Activated T-cell treated with anti-CD3 and anti-CD28 coated beads, Interleukin-2, amount 50 U/mL, for 4 hours (primary cell): Measurements from ENCODE around the gene DIP2A. TPM values are rescaled to one million over a fixed set of nuclear protein-coding genes. Genes with fewer than 3 reads are reported as not detected.
A peak's percentile ranks its signal among the peaks of the same experiment; 100 is the strongest.

ENCODE experiments used
- ATAC-seq, 2 donors: fragments of 200-7000 bp; cut with Tn5 transposase; one replicate each; pipeline ENCODE4 v1.10.0; 2021
- DNase-seq: peaks from one replicate; pipeline ENCODE4 v3.0.0-alpha.2; 2020
- H3K27me3 Mint-ChIP-seq: one replicate; pipeline ENCODE4 v1.8.0; 2021; ENCODE audit warnings: low read depth, mixed read lengths
- H3K36me3 Mint-ChIP-seq: one replicate; pipeline ENCODE4 v1.8.0; 2022; ENCODE audit warnings: mixed read lengths; ENCODE audit not compliant: insufficient read depth
- H3K4me1 Mint-ChIP-seq: one replicate; pipeline ENCODE4 v1.8.0; 2021; ENCODE audit warnings: low read depth, mixed read lengths
- H3K4me3 Mint-ChIP-seq: one replicate; pipeline ENCODE4 v1.8.0; 2021; ENCODE audit warnings: mild to moderate bottlenecking, moderate library complexity, mixed read lengths
- H3K9me3 Mint-ChIP-seq: one replicate; pipeline ENCODE4 v1.8.0; 2021; ENCODE audit warnings: mixed read lengths
- total RNA-seq, 3 donors: library from RNA; stranded (reverse); gene quantifications; one replicate each; pipeline ENCODE4 v1.2.1, GENCODE V29; 2021

The DIP2A gene
- total RNA-seq, 3 donors from 2014 or later, result 17.8 to 19.5 (median 18.9) TPM

DNA sequence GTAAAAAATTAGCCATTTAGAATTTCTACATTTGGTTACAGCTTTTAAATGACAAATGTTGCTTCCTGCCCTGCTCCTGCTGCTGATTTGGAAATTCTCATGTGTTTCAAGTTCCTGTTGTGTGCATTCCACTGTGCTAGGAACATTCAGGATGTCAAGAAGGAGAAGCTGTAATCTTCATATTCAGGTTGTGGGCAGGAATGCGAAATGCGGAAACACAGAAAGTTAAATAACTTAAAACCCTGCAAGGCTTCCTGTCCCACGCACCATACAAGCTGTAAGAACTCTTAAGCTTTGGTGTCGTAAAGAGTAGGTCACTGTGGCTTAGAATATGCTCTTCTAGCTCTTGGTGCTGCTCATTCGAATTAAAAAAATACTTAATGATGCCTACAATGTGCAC is 93.6 kb downstream of the DIP2A start:
- peaks cover 63% of the 10 kb centered on the region for H3K4me1 Mint-ChIP-seq
- DNase-seq, result no peak
- ATAC-seq, result no peak
- peaks cover 30% of the 10 kb centered on the region for H3K36me3 Mint-ChIP-seq
- peaks cover 9% of the 10 kb centered on the region for H3K9me3 Mint-ChIP-seq
- H3K4me3 Mint-ChIP-seq, result peak overlapping the region; percentile 49
- H3K27me3 Mint-ChIP-seq, result no peaks in the 10 kb centered on the region

DNA sequence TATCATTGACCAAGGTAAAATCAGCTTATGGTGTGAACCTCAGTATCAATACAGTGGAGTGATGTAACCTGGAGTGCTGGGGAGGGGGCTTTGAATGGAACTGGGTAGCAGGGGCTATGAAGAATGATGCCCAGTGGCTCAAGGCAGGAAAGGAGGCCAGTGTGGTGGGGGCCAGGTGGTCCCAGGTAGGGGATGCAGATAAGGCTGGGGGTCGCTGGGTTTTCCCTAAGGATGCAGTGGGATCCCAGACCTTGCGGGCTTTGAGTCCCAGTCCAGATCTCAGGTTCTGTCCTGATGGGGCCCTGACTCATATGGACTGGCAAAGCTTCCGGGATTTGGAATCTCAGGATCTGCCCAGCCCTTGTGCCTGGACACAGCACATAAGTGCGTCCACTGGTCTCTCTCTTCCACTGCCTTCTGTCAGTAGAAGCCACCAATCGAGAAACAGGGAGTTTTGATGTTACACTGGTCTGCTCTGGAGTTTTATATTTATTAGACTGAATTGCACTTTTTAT is 94.2 kb downstream of the DIP2A start:
- ATAC-seq, result no peak
- Mint-ChIP-seq H3K4me1 (peaks cover 63% of the 10 kb centered on the region), H3K27me3 (no peaks in the 10 kb centered on the region), H3K4me3 (no peak overlapping the region), H3K9me3 (peaks cover 9% of the 10 kb centered on the region), H3K36me3 (peaks cover 26% of the 10 kb centered on the region)
- DNase-seq, result no peak

DNA sequence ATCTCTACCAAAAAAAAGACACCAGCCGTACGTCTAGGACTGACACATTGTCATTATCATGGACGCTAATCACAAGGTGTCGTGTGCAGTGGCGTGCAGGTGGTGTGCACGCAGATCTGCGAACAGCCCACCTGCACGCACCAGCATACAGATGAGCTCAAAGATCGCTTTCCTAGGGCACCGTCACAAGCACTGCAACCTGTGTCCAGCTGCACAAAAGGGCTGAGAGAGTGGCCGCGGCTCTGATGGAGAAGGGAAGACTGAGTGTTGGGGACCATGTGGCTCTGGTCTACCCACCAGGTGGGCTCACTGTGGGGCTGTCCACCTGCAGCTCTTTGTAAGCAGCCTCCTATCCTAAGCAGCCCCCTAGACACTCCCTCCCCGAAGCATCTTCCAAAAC is 95.3 kb downstream of the DIP2A start:
- Mint-ChIP-seq H3K4me3 (no peak overlapping the region), H3K4me1 (peaks cover 62% of the 10 kb centered on the region), H3K9me3 (no peaks in the 10 kb centered on the region), H3K36me3 (peaks cover 18% of the 10 kb centered on the region), H3K27me3 (no peaks in the 10 kb centered on the region)
- DNase-seq, result no peak
- ATAC-seq, result no peak

DNA sequence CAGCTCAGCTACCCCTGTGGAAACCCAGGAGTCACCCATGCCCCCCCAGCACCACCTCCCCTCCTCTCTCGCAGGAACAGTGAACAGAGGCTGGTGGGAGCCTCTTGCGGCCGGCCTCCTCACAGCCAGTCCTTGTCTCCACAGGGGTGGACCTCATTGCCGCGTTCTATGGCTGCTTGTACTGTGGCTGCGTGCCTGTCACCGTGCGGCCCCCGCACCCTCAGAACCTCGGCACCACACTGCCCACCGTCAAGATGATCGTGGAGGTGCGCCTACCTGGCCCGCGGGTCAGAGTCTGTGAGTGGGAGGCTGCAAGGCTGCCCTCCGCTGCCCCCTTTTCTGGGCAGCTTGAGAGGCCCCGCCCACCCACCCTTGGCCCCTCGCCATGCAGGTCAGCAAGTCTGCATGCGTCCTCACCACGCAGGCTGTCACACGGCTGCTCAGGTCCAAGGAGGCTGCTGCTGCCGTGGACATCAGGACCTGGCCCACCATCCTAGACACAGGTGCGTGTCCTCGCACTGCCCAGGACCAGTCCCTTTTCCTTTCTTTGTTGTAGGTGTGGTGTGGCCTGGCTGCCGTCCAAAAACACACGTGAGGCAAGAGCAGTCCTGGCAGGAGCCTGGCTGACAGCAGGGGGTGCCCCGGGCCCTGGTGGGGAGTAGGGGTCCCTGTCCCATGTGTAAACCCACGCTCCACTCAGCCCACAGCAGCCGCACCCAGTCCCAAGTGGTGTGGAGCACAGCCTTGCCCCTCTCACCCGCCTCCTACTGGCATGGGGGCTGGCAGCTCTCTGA is 95.9 kb downstream of the DIP2A start:
- ATAC-seq (no peak), DNase-seq (no peak)
- Mint-ChIP-seq H3K36me3 (peaks cover 18% of the 10 kb centered on the region), H3K27me3 (no peaks in the 10 kb centered on the region), H3K4me1 (peaks cover 63% of the 10 kb centered on the region), H3K9me3 (no peaks in the 10 kb centered on the region), H3K4me3 (no peak overlapping the region)

DNA sequence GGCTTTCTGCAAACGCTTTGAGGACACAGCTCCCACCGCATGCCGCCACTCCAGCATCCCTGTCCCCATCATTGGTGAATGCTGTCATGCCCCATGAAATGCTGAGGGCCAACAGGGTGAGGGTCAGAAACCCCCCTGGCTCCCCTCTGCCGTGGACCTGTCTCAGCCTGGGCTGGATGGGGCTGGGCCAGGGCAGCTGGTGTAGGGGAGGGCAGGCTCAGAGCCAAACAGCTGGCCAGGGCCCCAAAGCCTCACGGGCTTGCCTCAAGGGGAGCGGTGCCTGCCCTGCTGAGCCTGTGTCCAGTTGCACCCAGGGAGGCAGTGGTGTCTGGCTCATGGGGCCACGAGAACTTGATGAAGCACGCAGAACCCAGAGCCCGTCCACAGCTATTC is 96.5 kb downstream of the DIP2A start:
- DNase-seq, result no peak
- H3K4me3 Mint-ChIP-seq, result no peak overlapping the region
- no peak for ATAC-seq
- H3K27me3 Mint-ChIP-seq, result no peaks in the 10 kb centered on the region
- no peaks in the 10 kb centered on the region for H3K9me3 Mint-ChIP-seq
- H3K36me3 Mint-ChIP-seq, result peaks cover 21% of the 10 kb centered on the region
- peaks cover 65% of the 10 kb centered on the region for H3K4me1 Mint-ChIP-seq

DNA sequence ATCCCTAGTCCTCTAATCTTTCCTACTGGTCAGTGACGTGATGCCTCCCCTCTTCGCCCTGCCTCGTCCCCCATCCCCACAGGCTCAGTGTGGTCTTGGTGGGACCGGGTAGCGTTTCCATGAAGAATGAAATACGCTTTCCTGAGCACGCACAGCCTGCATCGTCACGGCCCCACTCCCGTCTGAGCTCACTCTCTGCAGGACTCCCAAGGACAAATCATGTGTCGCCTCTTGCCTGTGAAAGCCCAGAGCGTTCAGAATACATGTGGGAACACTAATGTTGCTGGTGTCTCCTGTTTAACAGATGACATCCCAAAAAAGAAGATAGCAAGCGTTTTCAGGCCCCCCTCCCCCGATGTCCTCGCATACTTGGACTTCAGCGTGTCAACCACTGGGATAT is 97.0 kb downstream of the DIP2A start:
- ATAC-seq (no peak), DNase-seq (no peak)
- Mint-ChIP-seq H3K9me3 (no peaks in the 10 kb centered on the region), H3K4me3 (no peak overlapping the region), H3K27me3 (no peaks in the 10 kb centered on the region), H3K4me1 (peaks cover 65% of the 10 kb centered on the region), H3K36me3 (peaks cover 20% of the 10 kb centered on the region)

DNA sequence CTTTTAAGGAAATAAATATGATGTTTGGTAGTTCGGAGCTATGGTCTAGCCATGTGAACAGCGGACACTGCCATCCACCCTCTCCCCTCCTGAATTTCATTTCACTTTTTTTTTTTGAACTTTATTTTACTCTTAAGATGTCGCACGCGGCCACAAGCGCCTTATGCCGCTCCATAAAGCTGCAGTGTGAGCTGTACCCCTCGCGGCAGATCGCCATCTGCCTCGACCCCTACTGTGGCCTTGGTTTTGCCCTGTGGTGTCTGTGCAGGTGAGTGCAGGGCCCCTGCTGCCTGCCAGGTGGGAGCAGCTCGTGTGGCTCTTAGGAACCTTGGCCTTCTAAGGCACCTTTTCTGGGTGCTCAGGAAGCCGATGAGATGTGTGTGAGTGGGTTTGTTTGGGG is 98.1 kb downstream of the DIP2A start:
- Mint-ChIP-seq H3K4me1 (peaks cover 65% of the 10 kb centered on the region), H3K4me3 (no peak overlapping the region), H3K27me3 (no peaks in the 10 kb centered on the region), H3K9me3 (no peaks in the 10 kb centered on the region), H3K36me3 (peaks cover 24% of the 10 kb centered on the region)
- ATAC-seq (no peak), DNase-seq (no peak)

DNA sequence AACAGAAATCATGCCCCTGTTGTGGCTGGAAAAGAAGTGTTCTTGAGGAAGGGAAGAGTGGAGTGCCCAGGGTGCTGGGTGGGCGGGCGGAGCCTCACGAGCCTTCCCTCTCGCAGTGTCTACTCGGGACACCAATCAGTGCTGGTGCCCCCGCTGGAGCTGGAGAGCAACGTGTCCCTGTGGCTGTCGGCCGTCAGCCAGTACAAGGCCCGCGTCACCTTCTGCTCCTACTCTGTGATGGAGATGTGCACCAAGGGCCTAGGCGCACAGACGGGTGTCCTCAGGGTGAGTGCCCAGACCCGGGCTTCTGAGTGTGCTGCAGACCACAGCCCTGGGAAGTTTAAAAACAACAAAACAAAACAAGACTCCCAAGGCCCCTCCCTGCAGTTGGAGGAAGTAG is 98.8 kb downstream of the DIP2A start:
- peaks cover 26% of the 10 kb centered on the region for H3K36me3 Mint-ChIP-seq
- DNase-seq (no peak), ATAC-seq (no peak)
- peaks cover 63% of the 10 kb centered on the region for H3K4me1 Mint-ChIP-seq
- no peaks in the 10 kb centered on the region for H3K9me3 Mint-ChIP-seq
- H3K4me3 Mint-ChIP-seq, result no peak overlapping the region
- H3K27me3 Mint-ChIP-seq, result no peaks in the 10 kb centered on the region

DNA sequence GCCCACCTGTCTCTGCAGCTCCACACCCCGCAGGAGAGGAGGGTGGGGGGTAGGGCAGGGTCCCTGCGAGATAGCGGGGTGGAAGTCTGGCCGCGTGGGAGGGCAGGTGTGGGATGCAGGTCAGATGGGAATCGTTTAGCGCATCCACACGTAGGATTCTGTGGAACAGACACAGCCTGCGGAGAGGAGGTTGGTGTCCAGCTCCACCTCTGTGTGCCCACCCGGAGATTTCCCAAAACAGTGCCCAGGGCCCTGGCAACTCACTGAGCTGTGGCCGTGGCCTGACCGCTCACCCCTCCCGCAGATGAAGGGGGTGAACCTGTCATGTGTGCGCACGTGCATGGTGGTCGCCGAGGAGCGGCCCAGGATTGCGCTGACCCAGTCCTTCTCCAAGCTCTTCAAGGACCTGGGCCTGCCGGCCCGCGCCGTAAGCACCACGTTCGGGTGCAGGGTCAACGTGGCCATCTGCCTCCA is 99.3 kb downstream of the DIP2A start:
- DNase-seq, result no peak
- Mint-ChIP-seq H3K4me1 (peaks cover 61% of the 10 kb centered on the region), H3K9me3 (no peaks in the 10 kb centered on the region), H3K27me3 (no peaks in the 10 kb centered on the region), H3K4me3 (no peak overlapping the region), H3K36me3 (peaks cover 28% of the 10 kb centered on the region)
- no peak for ATAC-seq

DNA sequence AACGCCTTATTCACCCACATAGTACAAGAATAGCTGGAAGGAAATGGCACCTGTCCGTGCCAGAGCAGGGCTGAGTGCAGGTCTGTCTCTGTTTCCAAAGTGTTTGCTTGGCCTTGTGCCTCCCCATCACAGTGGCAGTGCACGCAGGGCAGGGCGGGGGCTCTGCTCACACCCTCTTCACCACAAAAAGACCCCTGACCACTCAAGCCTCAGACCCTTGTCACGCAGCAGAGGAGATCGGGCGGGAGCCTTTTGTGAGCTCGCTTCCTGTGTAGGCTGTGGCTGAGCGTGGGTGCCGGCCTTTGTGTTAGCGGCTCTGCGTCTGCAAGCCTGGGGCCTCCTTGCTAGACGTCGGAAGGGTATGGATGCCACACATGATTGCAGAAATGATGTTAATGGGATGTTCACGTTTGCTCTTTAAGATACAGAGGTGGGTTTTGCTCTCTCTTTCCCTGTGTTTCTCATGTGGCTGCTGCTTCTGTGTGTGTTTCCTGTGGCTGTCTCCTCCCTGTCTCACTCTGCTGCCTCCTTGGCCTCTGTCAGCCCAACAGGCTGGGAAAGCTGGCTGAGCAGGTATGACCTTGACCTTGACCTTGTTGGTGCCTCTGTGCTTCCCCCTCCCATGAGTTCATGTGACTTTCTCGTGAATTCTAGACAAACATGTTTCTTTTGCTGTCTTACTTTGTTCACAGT is 100.7 kb downstream of the DIP2A start:
- peak; percentile 43 for DNase-seq
- H3K36me3 Mint-ChIP-seq, result peaks cover 32% of the 10 kb centered on the region
- peak; percentile 82 to 86 for ATAC-seq
- peaks cover 52% of the 10 kb centered on the region for H3K4me1 Mint-ChIP-seq
- H3K9me3 Mint-ChIP-seq, result no peaks in the 10 kb centered on the region
- H3K27me3 Mint-ChIP-seq, result no peaks in the 10 kb centered on the region
- peak overlapping the region; percentile 79 for H3K4me3 Mint-ChIP-seq

DNA sequence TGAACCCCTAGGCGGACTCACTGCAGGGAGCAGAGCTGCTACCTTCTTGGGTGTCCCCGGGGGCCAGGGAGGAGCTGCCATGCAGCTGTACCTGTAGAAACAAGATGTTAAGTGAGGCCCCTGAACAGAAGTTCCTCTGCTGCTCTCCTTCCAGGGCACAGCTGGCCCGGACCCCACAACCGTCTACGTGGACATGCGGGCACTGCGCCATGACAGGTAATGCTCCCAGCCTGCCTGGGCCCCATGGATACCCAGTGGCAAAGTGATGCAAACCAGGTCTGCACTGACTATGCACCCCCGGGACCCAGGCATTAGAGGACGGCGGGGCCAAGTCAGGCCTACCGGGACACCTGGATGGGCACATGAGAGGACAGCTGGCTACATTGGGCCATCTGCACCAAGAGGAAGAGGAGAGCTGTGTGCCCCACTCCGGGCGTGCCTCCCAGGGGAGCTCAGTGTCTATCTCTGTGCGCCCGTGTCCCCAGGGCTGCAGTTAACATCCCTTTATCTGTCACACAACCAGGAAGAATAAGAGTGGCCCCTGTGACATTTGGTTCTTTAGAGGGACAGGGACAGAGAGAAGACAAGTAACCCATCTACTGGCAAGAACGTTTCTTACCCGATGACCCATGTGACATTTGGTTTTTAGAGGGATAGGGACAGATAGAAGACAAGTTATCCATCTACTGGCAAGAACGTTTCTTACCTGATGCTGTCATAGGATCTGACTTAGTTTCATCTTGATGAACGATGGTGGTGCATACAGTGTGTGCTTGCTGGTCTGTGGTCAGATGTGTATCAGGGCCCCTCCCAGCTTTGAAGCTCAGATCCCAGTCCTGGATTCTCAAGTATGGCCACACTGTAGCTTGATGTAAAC is 102.1 kb downstream of the DIP2A start:
- ATAC-seq (peak; percentile 31), DNase-seq (no peak)
- Mint-ChIP-seq H3K9me3 (no peaks in the 10 kb centered on the region), H3K4me1 (peaks cover 45% of the 10 kb centered on the region), H3K27me3 (no peaks in the 10 kb centered on the region), H3K4me3 (peak overlapping the region; percentile 79), H3K36me3 (peaks cover 40% of the 10 kb centered on the region)

DNA sequence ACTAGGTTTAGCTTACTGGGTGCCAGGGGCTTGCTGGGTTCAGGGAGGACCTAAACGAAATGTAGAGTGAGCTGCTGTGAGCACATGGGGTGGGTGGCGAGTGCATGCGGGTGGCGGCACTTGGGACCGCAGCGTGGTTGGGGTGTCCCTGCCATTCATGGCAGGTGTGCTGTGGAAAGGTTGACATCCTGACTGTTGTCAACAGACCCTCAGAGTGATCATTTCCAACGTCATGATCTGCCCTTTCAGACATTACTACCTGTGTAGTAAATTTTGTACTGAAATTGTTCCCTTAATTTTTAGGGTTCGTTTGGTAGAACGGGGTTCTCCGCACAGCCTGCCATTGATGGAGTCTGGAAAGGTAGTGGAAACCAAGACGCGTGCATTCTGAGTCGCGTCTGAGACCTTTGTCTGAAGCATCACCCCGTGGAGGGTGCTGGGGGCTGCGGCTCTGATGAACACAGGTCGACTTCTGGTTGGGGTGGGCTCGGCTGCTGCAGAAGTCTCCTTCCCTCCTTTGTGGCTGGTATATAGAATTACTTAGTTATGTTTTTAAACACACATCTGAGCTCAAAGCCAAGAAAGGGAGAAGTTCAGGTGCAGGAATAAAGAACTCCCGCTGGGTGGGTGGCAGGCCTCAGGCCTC is 102.9 kb downstream of the DIP2A start:
- no peaks in the 10 kb centered on the region for H3K27me3 Mint-ChIP-seq
- H3K4me3 Mint-ChIP-seq, result no peak overlapping the region
- no peaks in the 10 kb centered on the region for H3K9me3 Mint-ChIP-seq
- H3K4me1 Mint-ChIP-seq, result peaks cover 50% of the 10 kb centered on the region
- ATAC-seq (no peak), DNase-seq (no peak)
- H3K36me3 Mint-ChIP-seq, result peaks cover 44% of the 10 kb centered on the region

DNA sequence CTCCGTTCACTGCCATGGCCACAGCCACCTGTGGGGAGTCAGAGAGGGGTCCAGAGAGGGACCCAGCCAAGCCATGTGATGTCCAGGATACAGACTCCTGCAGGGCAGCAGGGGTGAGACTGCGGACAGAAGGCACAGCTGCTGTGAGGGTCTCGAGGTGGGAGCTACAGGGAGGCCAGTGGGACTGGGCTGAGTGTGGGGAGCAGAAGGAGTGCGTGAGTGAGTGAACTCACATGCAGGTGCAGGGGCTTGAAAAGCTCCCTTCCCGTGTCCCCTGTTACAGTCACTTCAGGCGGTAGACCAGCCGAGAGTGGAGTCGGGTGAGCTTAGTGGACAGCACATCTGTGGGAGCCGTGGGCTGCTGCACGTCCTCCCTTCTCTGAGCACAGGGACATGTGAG is 103.8 kb downstream of the DIP2A start:
- peaks cover 56% of the 10 kb centered on the region for H3K4me1 Mint-ChIP-seq

More for the DNA sequence above, 103.8 kb downstream of the DIP2A start:
- no peaks in the 10 kb centered on the region for H3K9me3 Mint-ChIP-seq
- DNase-seq, result no peak
- ATAC-seq, result no peak
- no peak overlapping the region for H3K4me3 Mint-ChIP-seq
- H3K27me3 Mint-ChIP-seq, result no peaks in the 10 kb centered on the region
- peaks cover 43% of the 10 kb centered on the region for H3K36me3 Mint-ChIP-seq
